HG02763 (cell line): ENCODE measurements around the gene GPHN.
"Not testable (repeated sequence)": the region's sequence is repeated elsewhere in the genome, so short reads cannot be mapped to it uniquely, and the experiment has no call there.

Experiments
- ATAC-seq: cut with Tn5 transposase; IDR thresholded peaks from one replicate; pipeline ENCODE4 v1.9.1; 2021; ENCODE audit warnings: mild to moderate bottlenecking, moderate library complexity; ENCODE audit not compliant: unreplicated experiment

The GPHN gene

GRCh38 chr14:66501592-66501991 is 6.4 kb upstream of the GPHN start:
- no peak for ATAC-seq

DNA sequence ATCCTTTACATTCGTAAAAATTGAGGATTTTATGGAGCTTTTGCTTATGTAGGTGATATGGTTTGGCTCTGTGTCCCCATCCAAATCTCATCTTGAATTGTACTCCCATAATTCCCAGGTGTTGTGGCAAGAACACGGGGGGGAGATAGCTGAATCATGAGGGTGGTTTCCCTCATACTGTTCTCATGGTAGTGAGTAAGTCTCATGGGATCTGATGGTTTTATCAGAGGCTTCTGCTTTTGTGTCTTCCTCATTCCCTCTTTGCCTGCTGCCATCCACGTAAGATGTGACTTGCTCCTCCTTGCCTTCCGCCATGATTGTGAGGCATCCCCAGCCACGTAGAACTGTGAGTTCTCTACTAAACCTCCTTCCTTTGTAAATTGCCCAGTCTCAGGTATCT is 5.1 kb upstream of the GPHN start:
- ATAC-seq: not testable (repeated sequence)

- no peak for ATAC-seq
Measured at GRCh38 chr14:66503532-66503931, 4.4 kb upstream of the GPHN start.

DNA sequence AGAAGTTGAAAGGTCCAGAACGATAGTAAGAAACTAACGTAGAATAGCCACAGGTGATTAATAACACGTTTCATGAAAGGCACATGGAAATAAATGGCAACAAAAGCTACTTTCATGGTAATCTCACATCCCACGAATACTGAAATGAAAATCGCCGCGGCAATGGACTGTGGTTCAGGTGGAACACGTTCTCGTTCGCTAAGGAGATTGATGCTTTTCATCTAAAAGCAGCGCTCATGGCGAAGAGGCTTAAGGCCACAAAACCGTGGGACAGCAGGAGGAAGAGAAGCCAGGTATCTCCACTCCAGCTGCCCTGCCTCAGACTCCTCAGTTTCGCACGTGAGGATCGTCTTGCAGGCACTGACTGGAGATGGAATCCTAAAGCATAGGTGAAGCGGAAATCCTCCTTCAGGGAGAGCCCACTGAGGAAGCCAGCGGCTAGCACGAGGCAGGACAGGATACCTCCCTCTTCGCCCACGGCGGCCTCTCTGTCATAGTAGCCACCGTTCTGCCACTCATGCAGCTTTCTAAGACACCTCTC is 696 bp upstream of the GPHN start:
- no peak for ATAC-seq

DNA sequence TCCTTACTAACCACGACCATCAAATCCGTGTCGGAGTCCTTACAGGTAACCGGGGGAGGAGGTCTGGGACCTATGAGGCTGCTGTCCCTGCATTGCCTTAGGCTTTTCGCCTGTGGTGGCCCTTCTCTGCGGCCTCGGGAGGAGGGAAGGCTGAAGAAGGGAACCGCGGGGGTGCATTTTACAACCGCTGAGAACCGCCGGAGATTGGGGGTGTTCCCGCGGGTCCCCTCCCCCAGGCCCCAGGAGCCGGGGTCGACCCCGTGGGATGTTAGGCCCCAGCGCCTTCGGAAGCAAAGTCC is 549 bp downstream of the GPHN start:
- no peak for ATAC-seq

- ATAC-seq: peak; percentile 28
Measured at GRCh38 chr14:66508846-66509621, 1.1 kb downstream of the GPHN start.

GRCh38 chr14:66509874-66510273 is 1.9 kb downstream of the GPHN start:
- no peak for ATAC-seq

- ATAC-seq: peak; percentile 20
Measured at GRCh38 chr14:66511849-66512248, 3.9 kb downstream of the GPHN start.

DNA sequence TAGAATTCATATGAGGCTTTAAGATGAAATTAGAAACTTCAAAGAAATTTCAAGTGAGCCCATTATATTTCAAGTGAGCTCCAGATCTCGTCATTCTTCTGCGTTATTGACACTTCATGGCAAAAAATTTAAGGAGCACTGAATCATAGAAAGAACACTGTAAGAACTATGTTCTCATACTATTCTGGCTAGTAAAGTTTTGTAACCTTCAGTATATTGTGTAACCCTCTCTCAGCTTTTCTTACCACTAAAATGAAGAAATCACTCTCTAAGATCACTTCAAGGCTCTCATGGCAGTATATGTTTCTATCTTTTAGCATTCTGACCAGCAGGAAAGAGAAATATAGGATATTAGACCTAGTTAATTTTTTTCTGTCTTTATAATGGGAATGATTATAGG is 6.3 kb downstream of the GPHN start:
- ATAC-seq: no peak

DNA sequence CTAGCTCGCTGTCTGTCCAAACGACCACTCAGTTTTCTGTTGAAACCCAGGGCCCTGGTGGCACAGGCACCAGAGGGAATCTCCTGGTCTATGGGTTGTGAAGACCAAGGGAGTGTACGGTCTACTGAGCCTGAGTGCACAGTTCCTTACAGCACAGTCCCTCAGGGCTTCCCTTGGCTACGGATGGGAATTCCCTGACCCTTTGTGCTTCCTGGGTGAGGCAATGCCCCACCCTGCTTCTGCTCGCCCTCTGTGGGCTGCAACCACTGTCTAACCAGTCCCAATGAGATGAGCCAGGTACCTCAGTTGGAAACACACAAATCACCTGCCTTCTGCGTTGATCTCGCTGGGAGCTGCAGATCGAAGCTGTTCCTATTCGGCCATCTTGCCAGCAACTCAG is 22.6 kb downstream of the GPHN start:
- ATAC-seq: no peak

DNA sequence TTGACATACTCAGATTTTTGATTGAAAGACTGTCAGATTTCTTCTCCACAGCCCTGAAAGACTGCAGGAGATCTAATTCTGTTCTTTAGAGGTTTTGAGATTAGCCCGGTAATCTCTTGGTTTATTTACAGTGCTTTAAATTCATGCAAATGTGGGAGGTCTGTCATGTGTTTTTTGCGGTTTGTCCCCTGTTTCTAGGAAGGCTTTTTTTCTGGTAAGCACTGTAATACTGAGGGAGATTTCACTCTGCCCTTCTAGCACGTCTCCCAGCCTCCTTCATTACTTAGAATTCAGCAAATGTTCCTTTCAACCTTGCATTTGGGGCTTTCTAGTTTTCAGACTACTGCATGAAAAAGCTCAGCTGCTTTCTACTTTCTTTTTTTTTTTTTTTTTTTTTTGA is 31.1 kb downstream of the GPHN start:
- no peak for ATAC-seq

GRCh38 chr14:66540038-66540437 is 32.1 kb downstream of the GPHN start:
- ATAC-seq: no peak

DNA sequence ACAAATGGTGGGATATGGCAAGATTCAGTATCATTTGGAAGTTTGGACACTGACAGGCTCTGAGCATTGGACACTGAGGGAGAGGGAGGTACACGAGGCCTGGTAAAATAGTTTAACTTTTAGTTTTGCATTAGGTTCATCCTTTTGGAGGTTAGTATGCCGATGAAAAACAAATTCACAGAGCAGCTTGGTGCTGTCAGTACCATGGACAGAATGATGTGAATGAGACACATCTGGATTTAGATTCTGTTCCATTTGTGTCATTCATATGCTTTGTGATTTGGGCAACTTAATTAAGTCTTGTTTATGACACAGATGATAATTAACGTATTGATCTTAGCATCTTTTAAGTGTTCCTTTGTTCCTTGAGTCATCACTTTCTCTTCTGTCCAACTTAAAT is 33.7 kb downstream of the GPHN start:
- ATAC-seq: no peak

GRCh38 chr14:66543996-66544395 is 36.0 kb downstream of the GPHN start:
- no peak for ATAC-seq

DNA sequence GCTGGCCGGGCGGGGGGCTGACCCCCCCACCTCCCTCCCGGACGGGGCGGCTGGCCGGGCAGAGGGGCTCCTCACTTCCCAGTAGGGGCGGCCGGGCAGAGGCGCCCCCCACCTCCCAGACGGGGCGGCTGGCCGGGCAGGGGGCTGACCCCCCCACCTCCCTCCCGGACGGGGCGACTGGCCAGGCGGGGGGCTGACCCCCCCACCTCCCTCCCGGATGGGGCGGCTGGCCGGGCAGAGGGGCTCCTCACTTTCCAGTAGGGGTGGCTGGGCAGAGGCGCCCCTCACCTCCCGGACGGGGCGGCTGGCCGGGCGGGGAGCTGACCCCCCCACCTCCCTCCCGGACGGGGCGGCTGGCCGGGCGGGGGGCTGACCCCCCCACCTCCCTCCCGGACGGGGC is 37.2 kb downstream of the GPHN start:
- not testable (repeated sequence) for ATAC-seq

DNA sequence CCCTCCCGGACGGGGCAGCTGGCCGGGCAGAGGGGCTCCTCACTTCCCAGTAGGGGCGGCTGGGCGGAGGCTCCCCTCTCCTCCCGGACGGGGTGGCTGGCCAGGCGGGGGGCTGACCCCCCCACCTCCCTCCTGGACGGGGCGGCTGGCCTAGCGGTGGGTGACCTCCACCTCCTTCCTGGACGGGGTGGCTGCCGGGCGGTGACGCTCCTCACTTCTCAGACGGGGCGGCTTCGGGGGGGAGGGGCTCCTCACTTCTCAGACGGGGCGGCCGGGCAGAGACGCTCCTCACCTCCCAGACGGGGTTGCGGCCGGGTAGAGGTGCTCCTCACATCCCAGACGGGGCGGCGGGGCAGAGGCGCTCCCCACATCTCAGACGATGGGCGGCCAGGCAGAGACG is 37.8 kb downstream of the GPHN start:
- not testable (repeated sequence) for ATAC-seq

GRCh38 chr14:66563731-66564130 is 55.8 kb downstream of the GPHN start:
- ATAC-seq: no peak

DNA sequence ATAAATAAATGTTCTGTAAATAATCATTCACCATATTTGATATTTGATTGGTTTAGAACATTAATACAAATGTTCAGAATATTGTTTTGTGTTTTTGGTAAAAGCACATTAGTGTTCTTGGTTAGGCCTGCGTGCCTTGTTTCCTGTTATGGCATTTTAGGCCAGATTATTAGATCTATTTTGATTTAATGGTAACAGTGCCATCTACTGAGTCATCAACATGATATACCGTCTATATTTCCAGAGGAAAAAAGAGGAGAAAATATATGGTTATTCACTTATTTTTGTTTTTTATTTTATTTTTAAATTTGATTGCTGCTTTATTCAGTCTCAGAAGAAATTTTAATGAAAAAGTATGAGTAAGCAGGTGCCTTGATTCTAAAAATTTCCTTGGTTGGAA is 60.3 kb downstream of the GPHN start:
- ATAC-seq: no peak

DNA sequence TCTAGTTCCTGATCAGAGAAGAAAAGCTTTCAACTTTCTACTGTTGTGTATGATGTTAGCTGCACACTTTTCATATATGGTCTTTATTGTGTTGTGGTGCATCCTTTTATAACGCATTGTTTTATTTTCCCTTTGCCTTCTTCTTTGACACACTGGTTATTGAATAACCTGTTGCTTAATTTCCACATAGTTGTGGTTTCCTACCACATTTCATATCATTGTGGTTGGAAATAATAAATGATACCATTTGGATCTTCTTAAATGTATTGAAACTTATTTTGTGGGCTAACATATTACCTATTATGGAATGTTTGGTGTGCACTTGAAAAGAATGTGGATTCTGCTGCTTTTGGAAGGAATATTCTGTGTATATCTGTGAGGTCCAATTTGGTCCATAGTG is 64.9 kb downstream of the GPHN start:
- no peak for ATAC-seq

GRCh38 chr14:66575014-66575413 is 67.1 kb downstream of the GPHN start:
- ATAC-seq: no peak

GRCh38 chr14:66575939-66576338 is 68.0 kb downstream of the GPHN start:
- ATAC-seq: no peak

DNA sequence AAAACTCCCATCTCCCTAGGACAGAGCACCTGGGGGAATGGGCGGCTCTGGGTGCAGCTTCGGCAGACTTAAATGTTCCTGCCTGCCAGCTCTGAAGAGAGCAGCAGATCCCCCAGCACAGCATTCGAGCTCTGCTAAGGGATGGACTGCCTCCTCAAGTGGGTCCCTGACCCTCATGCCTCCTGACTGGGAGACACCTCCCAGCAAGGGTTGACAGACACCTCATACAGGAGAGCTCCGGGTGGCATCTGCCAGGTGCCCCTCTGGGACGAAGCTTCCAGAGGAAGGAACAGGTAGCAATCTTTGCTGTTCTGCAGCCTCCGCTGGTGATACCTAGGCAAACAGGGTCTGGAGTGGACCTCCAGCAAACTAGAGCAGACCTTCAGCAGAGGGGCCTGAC is 79.8 kb downstream of the GPHN start:
- not testable (repeated sequence) for ATAC-seq

DNA sequence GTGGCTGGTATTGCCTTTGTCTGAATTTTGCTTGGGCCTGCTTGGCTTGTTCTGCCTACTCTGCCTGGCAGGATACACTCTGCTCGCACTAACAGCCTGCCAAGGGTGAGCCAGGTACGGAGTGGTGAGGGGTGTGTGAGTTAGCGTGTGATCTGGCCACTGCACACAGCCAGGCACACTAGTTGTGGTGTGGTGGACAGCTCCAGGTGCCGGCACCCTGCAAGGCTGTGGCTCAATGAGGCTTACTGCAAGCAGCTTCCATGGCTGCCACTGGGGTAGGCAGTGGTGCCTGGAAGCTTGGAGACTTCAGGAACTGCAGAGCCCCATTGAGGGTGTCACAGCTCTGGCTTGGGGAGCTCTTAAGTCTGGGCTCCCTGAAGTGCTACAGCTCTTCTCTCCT is 87.4 kb downstream of the GPHN start:
- ATAC-seq: no peak
